NCI-H2196 treated with DMSO at 0.1 percent for 48 hours (cell line): ENCODE measurements around the gene ANKRD34B.

Experiments
- DNase-seq: peaks from one replicate; lab custom pipeline; 2025; ENCODE audit not compliant: unreplicated experiment; lab: John Stamatoyannopoulos, UW

ANKRD34B gene

GRCh38 chr5:80573062-80573461 is 3.0 kb upstream of the ANKRD34B start:
- no peak for DNase-seq

- no peak for DNase-seq
These were observed 757 bp downstream of the ANKRD34B start for GRCh38 chr5:80569086-80569960.

GRCh38 chr5:80568251-80568650 is 1.8 kb downstream of the ANKRD34B start:
- DNase-seq = no peak

GRCh38 chr5:80566711-80567259 is 3.3 kb downstream of the ANKRD34B start:
- DNase-seq = no peak

GRCh38 chr5:80565330-80565729 is 4.8 kb downstream of the ANKRD34B start:
- no peak for DNase-seq

DNA sequence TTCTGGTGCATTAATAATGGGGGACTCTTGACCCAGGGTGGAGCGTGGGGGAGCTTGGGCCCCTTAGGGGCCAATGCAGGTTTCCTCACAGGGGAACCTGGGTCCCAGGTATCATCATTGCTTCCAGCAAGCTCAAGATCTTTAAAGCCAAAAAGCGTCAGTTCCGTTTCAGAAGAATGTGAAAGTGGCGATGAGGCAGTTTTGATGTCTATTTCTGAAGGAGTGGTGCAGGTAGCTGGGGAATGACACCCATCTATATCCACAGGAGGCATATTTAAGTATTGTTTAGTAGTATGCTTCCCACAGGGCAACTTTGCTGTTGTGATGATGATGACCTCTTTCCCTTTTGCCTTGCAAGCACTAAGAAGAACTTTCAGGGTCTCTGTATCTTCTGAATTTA is 10.8 kb downstream of the ANKRD34B start:
- no peak for DNase-seq

- no peak for DNase-seq
These were observed 15.0 kb downstream of the ANKRD34B start for GRCh38 chr5:80555099-80555498.

DNA sequence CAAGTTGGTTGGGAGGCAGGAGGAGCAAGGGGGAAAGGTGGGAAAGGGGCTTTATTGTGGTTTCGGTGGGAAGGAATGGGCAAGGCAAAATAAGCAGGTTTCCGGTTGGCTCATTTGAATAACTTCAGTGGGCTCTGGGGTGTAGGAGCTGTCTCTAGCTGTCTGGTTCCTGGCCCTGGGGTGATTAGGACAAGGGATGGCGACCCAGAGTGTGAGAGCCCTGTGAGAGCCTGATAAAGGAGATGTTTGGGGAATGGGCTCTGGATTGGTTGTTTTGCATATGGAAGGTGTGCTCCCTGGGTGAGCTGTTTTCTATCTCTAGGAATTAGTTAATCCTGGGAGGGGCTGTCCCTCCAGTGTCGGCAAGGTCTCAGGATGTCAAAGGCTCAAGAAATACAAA is 15.4 kb downstream of the ANKRD34B start:
- DNase-seq = no peak

GRCh38 chr5:80541392-80541791 is 28.7 kb downstream of the ANKRD34B start:
- DNase-seq = no peak

GRCh38 chr5:80540691-80541090 is 29.4 kb downstream of the ANKRD34B start:
- no peak for DNase-seq

DNA sequence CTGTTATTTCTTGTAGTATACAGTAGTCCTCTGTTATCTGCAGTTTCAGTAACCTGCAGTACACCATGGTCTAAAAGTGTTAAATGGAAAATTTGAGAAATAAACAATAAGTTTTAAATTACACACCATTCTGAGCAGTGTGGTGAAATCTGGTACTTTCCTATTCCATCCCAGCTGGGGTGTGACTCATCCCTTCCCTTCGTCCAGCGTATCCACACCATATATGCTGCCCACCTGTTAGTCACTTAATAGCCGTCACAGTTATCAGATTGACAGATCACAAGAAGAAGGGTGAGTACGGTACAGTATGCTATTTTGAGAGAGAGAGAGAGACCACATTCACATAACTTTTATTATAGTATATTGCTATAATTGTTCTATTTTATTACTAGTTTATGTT is 53.3 kb downstream of the ANKRD34B start:
- DNase-seq = no peak

- DNase-seq = no peak
These were observed 60.7 kb downstream of the ANKRD34B start for GRCh38 chr5:80509362-80509761.

DNA sequence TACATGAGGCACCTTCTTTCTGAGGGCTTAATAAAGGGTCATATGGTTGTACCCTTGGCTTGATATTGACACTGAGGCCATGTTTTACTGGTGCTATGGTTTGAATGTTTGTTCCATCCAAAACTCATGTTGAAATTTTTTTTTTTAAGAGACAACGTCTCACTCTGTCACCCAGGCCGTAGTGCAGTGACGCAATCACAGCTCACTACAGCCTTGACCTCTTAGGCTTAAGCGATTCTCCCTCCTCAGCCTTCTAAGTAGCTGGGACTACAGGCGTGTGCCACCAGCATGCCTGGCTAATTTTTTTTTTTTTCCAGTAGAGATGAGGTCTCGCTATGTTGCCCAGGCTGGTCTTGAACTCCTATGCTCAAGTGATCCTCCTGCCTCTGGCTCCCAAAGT is 61.2 kb downstream of the ANKRD34B start:
- no peak for DNase-seq

GRCh38 chr5:80507663-80508062 is 62.4 kb downstream of the ANKRD34B start:
- DNase-seq = no peak
